H1 (cell line): ENCODE measurements around the gene TAAR9. TPM values are rescaled to one million over a fixed set of nuclear protein-coding genes. Genes with fewer than 3 reads are reported as not detected.

Experiments
- polyA plus RNA-seq, 7 experiments: library from polyadenylated mRNA; depleted of rRNA in 3 of 7; stranded (reverse) in 5 of 7; unstranded in 2 of 7; fragments of >200 nt in 5 of 7; fragments of 200-250 nt in 2 of 7; gene quantifications; 1 replicate in 5 of 7; 2 replicates in 1 of 7; 4 replicates in 1 of 7; pipeline versions ENCODE4 v1.2.1 to v1.2.3, GENCODE V29; 2011 to 2013; ENCODE audit warnings: missing spikeins in 2 of 7, mixed read lengths in 2 of 7
- total RNA-seq: library from RNA; stranded (reverse); fragmentation: NEBNext Ultra II Directional; extraction: Animal tissue kit (Norgen Biotek cat#: 25700); gene quantifications from 2 replicates; pipeline ENCODE4 v1.2.1, GENCODE V29; 2021
- TF ChIP-seq, protein P1 (sequence below): fragments of 300-600 bp; sonication (generic); IDR thresholded peaks from 2 replicates; pipeline ENCODE4 v1.7.1; 2012; ENCODE audit warnings: low read length, moderate library complexity, mild to moderate bottlenecking, inconsistent platforms; ENCODE audit not compliant: insufficient replicate concordance

TAAR9 gene
- total and polyA plus RNA-seq, 2 of the 8 experiments (the other 6 are each of a cell fraction or from before 2014, with no cell fraction given) = not detected

DNA sequence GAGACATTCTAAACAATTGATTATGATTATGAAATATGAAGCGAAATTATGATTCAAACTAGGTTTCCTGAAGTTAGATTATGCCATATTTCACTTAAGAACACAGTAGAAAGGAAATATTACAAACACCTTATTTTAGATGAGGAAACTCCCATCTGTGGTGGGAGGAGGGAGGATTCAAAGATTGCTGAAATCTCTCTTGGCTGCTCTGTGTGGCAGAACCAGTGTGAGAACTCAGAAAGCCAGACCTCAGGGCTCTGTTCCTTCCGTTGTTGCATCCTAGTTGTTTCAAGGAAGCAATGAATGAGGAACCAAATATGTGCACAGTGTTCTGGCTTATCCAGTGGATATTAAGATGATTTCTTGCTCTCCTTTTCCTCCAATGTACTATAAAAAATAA lies 49.3 kb downstream of the TAAR9 start (continued):
- TF ChIP-seq, protein P1, sequence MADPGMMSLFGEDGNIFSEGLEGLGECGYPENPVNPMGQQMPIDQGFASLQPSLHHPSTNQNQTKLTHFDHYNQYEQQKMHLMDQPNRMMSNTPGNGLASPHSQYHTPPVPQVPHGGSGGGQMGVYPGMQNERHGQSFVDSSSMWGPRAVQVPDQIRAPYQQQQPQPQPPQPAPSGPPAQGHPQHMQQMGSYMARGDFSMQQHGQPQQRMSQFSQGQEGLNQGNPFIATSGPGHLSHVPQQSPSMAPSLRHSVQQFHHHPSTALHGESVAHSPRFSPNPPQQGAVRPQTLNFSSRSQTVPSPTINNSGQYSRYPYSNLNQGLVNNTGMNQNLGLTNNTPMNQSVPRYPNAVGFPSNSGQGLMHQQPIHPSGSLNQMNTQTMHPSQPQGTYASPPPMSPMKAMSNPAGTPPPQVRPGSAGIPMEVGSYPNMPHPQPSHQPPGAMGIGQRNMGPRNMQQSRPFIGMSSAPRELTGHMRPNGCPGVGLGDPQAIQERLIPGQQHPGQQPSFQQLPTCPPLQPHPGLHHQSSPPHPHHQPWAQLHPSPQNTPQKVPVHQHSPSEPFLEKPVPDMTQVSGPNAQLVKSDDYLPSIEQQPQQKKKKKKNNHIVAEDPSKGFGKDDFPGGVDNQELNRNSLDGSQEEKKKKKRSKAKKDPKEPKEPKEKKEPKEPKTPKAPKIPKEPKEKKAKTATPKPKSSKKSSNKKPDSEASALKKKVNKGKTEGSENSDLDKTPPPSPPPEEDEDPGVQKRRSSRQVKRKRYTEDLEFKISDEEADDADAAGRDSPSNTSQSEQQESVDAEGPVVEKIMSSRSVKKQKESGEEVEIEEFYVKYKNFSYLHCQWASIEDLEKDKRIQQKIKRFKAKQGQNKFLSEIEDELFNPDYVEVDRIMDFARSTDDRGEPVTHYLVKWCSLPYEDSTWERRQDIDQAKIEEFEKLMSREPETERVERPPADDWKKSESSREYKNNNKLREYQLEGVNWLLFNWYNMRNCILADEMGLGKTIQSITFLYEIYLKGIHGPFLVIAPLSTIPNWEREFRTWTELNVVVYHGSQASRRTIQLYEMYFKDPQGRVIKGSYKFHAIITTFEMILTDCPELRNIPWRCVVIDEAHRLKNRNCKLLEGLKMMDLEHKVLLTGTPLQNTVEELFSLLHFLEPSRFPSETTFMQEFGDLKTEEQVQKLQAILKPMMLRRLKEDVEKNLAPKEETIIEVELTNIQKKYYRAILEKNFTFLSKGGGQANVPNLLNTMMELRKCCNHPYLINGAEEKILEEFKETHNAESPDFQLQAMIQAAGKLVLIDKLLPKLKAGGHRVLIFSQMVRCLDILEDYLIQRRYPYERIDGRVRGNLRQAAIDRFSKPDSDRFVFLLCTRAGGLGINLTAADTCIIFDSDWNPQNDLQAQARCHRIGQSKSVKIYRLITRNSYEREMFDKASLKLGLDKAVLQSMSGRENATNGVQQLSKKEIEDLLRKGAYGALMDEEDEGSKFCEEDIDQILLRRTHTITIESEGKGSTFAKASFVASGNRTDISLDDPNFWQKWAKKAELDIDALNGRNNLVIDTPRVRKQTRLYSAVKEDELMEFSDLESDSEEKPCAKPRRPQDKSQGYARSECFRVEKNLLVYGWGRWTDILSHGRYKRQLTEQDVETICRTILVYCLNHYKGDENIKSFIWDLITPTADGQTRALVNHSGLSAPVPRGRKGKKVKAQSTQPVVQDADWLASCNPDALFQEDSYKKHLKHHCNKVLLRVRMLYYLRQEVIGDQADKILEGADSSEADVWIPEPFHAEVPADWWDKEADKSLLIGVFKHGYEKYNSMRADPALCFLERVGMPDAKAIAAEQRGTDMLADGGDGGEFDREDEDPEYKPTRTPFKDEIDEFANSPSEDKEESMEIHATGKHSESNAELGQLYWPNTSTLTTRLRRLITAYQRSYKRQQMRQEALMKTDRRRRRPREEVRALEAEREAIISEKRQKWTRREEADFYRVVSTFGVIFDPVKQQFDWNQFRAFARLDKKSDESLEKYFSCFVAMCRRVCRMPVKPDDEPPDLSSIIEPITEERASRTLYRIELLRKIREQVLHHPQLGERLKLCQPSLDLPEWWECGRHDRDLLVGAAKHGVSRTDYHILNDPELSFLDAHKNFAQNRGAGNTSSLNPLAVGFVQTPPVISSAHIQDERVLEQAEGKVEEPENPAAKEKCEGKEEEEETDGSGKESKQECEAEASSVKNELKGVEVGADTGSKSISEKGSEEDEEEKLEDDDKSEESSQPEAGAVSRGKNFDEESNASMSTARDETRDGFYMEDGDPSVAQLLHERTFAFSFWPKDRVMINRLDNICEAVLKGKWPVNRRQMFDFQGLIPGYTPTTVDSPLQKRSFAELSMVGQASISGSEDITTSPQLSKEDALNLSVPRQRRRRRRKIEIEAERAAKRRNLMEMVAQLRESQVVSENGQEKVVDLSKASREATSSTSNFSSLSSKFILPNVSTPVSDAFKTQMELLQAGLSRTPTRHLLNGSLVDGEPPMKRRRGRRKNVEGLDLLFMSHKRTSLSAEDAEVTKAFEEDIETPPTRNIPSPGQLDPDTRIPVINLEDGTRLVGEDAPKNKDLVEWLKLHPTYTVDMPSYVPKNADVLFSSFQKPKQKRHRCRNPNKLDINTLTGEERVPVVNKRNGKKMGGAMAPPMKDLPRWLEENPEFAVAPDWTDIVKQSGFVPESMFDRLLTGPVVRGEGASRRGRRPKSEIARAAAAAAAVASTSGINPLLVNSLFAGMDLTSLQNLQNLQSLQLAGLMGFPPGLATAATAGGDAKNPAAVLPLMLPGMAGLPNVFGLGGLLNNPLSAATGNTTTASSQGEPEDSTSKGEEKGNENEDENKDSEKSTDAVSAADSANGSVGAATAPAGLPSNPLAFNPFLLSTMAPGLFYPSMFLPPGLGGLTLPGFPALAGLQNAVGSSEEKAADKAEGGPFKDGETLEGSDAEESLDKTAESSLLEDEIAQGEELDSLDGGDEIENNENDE = no peak
- TF ChIP-seq, all 59 proteins: peak for 0
